Measurements from ENCODE around the gene LAMA1. TPM values are rescaled to one million over a fixed set of nuclear protein-coding genes. Genes with fewer than 3 reads are reported as not detected.

The LAMA1 gene
- total RNA-seq, 1 donor from 2014 or later: not detected

- H3K4me3 ChIP-seq: no peak overlapping the region
- H3K36me3 ChIP-seq: no peaks in the 10 kb centered on the region
- H3K27me3 ChIP-seq: no peaks in the 10 kb centered on the region
- TF ChIP-seq, protein P1, sequence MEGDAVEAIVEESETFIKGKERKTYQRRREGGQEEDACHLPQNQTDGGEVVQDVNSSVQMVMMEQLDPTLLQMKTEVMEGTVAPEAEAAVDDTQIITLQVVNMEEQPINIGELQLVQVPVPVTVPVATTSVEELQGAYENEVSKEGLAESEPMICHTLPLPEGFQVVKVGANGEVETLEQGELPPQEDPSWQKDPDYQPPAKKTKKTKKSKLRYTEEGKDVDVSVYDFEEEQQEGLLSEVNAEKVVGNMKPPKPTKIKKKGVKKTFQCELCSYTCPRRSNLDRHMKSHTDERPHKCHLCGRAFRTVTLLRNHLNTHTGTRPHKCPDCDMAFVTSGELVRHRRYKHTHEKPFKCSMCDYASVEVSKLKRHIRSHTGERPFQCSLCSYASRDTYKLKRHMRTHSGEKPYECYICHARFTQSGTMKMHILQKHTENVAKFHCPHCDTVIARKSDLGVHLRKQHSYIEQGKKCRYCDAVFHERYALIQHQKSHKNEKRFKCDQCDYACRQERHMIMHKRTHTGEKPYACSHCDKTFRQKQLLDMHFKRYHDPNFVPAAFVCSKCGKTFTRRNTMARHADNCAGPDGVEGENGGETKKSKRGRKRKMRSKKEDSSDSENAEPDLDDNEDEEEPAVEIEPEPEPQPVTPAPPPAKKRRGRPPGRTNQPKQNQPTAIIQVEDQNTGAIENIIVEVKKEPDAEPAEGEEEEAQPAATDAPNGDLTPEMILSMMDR (IDR thresholded peaks at IDR 0.05): no peak
- intact Hi-C loops (cut with DNase I): loop anchor here (10.0 kb wide), 1 partner anchor 57 kb away; no protein-coding TSS in a partner anchor
- no peaks in the 10 kb centered on the region for H3K4me1 ChIP-seq
- H3K9me3 ChIP-seq: no peaks in the 10 kb centered on the region
- no peak for DNase-seq (ENCODE audit: low spot score in 2 of 2)
- H3K27ac ChIP-seq: no peak overlapping the region
Measured at GRCh38 chr18:7048081-7048480, 69.5 kb downstream of the LAMA1 start.

- Histone ChIP-seq H3K36me3 (no peaks in the 10 kb centered on the region), H3K27ac (no peak overlapping the region), H3K9me3 (no peaks in the 10 kb centered on the region), H3K27me3 (no peaks in the 10 kb centered on the region), H3K4me1 (no peaks in the 10 kb centered on the region), H3K4me3 (no peak overlapping the region)
- TF ChIP-seq, protein P1 (IDR thresholded peaks at IDR 0.05): no peak
- DNase-seq (ENCODE audit: low spot score in 2 of 2): no peak
- intact Hi-C loops (cut with DNase I): loop anchor here (10.0 kb wide), 1 partner anchor 57 kb away; no protein-coding TSS in a partner anchor
Measured at GRCh38 chr18:7047336-7047735, 70.3 kb downstream of the LAMA1 start.

DNA sequence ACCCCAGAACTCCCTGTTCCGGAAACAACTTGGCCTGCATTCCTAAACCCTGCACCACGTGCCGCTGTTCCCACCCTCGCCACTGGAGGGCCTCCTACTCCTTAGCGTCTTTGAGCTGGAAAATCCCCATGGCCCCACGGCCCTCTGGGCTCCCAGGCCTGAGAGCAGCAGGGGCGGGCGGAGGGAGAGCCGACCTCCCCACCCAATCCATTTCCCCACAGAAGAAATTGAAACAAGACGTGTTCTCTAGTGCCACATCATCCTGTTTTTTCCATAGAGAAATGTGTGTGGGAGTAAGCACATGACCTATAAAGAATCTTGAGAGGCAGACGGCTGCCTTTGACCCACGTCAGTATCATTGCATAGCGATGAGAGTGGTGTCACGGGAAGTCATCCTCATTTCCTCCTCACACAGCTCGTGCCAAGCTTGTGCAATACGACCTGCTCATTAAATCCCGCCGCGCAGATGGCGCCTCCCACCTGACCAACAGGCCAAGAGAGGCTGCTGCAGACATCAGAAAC is 79.2 kb downstream of the LAMA1 start:
- no peak overlapping the region for H3K27ac ChIP-seq
- intact Hi-C loops (cut with DNase I): loop anchor here (1.0 kb wide), 1 partner anchor 139 kb away; no protein-coding TSS in a partner anchor
- no peaks in the 10 kb centered on the region for H3K9me3 ChIP-seq
- no peaks in the 10 kb centered on the region for H3K27me3 ChIP-seq
- H3K4me3 ChIP-seq: peak overlapping the region in 1 of 2 donors; percentile 10
- H3K36me3 ChIP-seq: no peaks in the 10 kb centered on the region
- peak in 1 of 2 donors; percentile 88 for DNase-seq (ENCODE audit: low spot score in 2 of 2)
- TF ChIP-seq, protein P1 (IDR thresholded peaks at IDR 0.05): peak; percentile 35 to 54 (median 40)
- no peaks in the 10 kb centered on the region for H3K4me1 ChIP-seq

- TF ChIP-seq, protein P1 (IDR thresholded peaks at IDR 0.05): no peak
- H3K27me3 ChIP-seq: no peaks in the 10 kb centered on the region
- DNase-seq (ENCODE audit: low spot score in 2 of 2): no peak
- H3K4me1 ChIP-seq: no peaks in the 10 kb centered on the region
- no peaks in the 10 kb centered on the region for H3K9me3 ChIP-seq
- H3K36me3 ChIP-seq: no peaks in the 10 kb centered on the region
- intact Hi-C loops (cut with DNase I): no loop called here
- H3K4me3 ChIP-seq: no peak overlapping the region
- no peak overlapping the region for H3K27ac ChIP-seq
Measured at GRCh38 chr18:7037470-7037869, 80.1 kb downstream of the LAMA1 start.

GRCh38 chr18:7035807-7036206 is 81.8 kb downstream of the LAMA1 start:
- H3K36me3 ChIP-seq: no peaks in the 10 kb centered on the region
- TF ChIP-seq, protein P1 (IDR thresholded peaks at IDR 0.05): no peak

GRCh38 chr18:7034924-7035323 is 82.7 kb downstream of the LAMA1 start:
- no peaks in the 10 kb centered on the region for H3K27me3 ChIP-seq
- TF ChIP-seq, protein P1 (IDR thresholded peaks at IDR 0.05): no peak
- H3K4me3 ChIP-seq: no peak overlapping the region
- H3K27ac ChIP-seq: no peak overlapping the region
- no peaks in the 10 kb centered on the region for H3K36me3 ChIP-seq
- intact Hi-C loops (cut with DNase I): no loop called here
- no peaks in the 10 kb centered on the region for H3K4me1 ChIP-seq
- no peak for DNase-seq (ENCODE audit: low spot score in 2 of 2)
- no peaks in the 10 kb centered on the region for H3K9me3 ChIP-seq

More at GRCh38 chr18:7035807-7036206, 81.8 kb downstream of the LAMA1 start:
- no peak overlapping the region for H3K4me3 ChIP-seq
- intact Hi-C loops (cut with DNase I): no loop called here
- H3K27me3 ChIP-seq: no peaks in the 10 kb centered on the region
- H3K9me3 ChIP-seq: no peaks in the 10 kb centered on the region
- DNase-seq (ENCODE audit: low spot score in 2 of 2): no peak
- H3K27ac ChIP-seq: no peak overlapping the region
- H3K4me1 ChIP-seq: no peaks in the 10 kb centered on the region

Data from ascending aorta (tissue), 2 donors.